D721Med (cell line): ENCODE measurements around the gene HELZ2.

Experiments
- DNase-seq: peaks from one replicate; pipeline ENCODE4 v3.0.0; 2011; ENCODE audit warnings: low spot score; ENCODE audit not compliant: insufficient read length
- FAIRE-seq: peaks from 2 replicates; lab custom pipeline; 2011; peaks lifted over from hg19 to GRCh38; lab: Jason Lieb, UNC
- TF ChIP-seq, protein P1 (sequence below): IDR thresholded peaks from 2 replicates; pipeline ENCODE4 v1.5.1; 2012; ENCODE audit warnings: mild to moderate bottlenecking, control low read depth; ENCODE audit not compliant: insufficient read depth; ENCODE audit errors: missing control alignments

The HELZ2 gene

GRCh38 chr20:63590218-63591146, 16.4 kb upstream of the HELZ2 start:
- TF ChIP-seq, protein P1, sequence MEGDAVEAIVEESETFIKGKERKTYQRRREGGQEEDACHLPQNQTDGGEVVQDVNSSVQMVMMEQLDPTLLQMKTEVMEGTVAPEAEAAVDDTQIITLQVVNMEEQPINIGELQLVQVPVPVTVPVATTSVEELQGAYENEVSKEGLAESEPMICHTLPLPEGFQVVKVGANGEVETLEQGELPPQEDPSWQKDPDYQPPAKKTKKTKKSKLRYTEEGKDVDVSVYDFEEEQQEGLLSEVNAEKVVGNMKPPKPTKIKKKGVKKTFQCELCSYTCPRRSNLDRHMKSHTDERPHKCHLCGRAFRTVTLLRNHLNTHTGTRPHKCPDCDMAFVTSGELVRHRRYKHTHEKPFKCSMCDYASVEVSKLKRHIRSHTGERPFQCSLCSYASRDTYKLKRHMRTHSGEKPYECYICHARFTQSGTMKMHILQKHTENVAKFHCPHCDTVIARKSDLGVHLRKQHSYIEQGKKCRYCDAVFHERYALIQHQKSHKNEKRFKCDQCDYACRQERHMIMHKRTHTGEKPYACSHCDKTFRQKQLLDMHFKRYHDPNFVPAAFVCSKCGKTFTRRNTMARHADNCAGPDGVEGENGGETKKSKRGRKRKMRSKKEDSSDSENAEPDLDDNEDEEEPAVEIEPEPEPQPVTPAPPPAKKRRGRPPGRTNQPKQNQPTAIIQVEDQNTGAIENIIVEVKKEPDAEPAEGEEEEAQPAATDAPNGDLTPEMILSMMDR: no peak
- FAIRE-seq: no peak
- no peak for DNase-seq

- TF ChIP-seq, protein P1: no peak
- DNase-seq (no peak), FAIRE-seq (no peak)
Observed at GRCh38 chr20:63589261-63590217, 15.5 kb upstream of the HELZ2 start.

- TF ChIP-seq, protein P1: no peak
- no peak for FAIRE-seq
- no peak for DNase-seq
Observed at GRCh38 chr20:63588641-63589041, 14.6 kb upstream of the HELZ2 start.

- TF ChIP-seq, protein P1: no peak
- DNase-seq (no peak), FAIRE-seq (no peak)
Observed at GRCh38 chr20:63587776-63588591, 13.9 kb upstream of the HELZ2 start.

GRCh38 chr20:63587256-63587655, 13.2 kb upstream of the HELZ2 start:
- TF ChIP-seq, protein P1: no peak
- FAIRE-seq (no peak), DNase-seq (no peak)

- FAIRE-seq: no peak
- no peak for DNase-seq
- TF ChIP-seq, protein P1: no peak
Observed at GRCh38 chr20:63586797-63587196, 12.8 kb upstream of the HELZ2 start.
